K562 (cell line): Measurements from ENCODE around the gene BST1. TPM values are rescaled to one million over a fixed set of nuclear protein-coding genes. Genes with fewer than 3 reads are reported as not detected.

Experiments used
- ATAC-seq: fragments of 200-7000 bp; cut with Tn5 transposase; 3 replicates; pipeline ENCODE4 v1.9.1; 2020; ENCODE audit warnings: moderate library complexity
- BruUV-seq: library from RNA; stranded (reverse); fragments of 400-500 nt; replicated peaks from 2 replicates; lab custom pipeline; 2021; lab: Mats Ljungman, UMichigan
- CTCF ChIA-PET: fragments of 300-600 bp; formaldehyde crosslinking; extraction: SDS; loops from one replicate; lab custom pipeline; 2021; ENCODE audit warnings: low intra/inter-chr PET ratio; lab: Yijun Ruan, JAX
- POLR2A ChIA-PET: fragments of 300-600, 350-650 bp; sonication (Branson Sonifier 250); formaldehyde crosslinking; extraction: SDS; loops from one replicate; lab custom pipeline; 2021; ENCODE audit warnings: antibody characterized with exemption, inconsistent platforms; lab: Yijun Ruan, JAX
- DNase-seq, 4 experiments: peaks; one replicate each; pipeline versions ENCODE4 v3.0.0 to v3.0.0-alpha.2; 2011 to 2018; ENCODE audit warnings: low spot score in 3 of 4, mixed read lengths in 3 of 4; ENCODE audit errors: extremely low read depth in 1 of 4
- FAIRE-seq: peaks from 2 replicates; lab custom pipeline; 2011; peaks lifted over from hg19 to GRCh38; lab: Jason Lieb, UNC
- H2AFZ ChIP-seq: 2 replicates; pipeline ENCODE4 v1.6.0; 2011; ENCODE audit warnings: low read depth, low read length, control low read depth, inconsistent platforms
- H3K27ac ChIP-seq: fragments of 200-600 bp; 3 replicates; pipeline ENCODE4 v1.8.0; 2011; ENCODE audit warnings: low read depth, mild to moderate bottlenecking, control low read depth, inconsistent platforms, low read length, moderate library complexity, mixed read lengths; ENCODE audit errors: extremely low read depth
- H3K27me3 ChIP-seq, 2 experiments: fragments of 300-600 bp in 1 of 2; 2 replicates in 1 of 2; 3 replicates in 1 of 2; pipeline versions ENCODE4 v1.6.0 to v1.8.0; 2011; ENCODE audit warnings: inconsistent platforms in 2 of 2, low read length in 2 of 2, mild to moderate bottlenecking in 1 of 2, mixed read lengths in 1 of 2, moderate library complexity in 1 of 2; ENCODE audit not compliant: control insufficient read depth in 2 of 2, insufficient read depth in 2 of 2
- H3K36me3 ChIP-seq: fragments of 300-600 bp; 3 replicates; pipeline ENCODE4 v1.8.0; 2011; ENCODE audit warnings: mild to moderate bottlenecking, low read length, inconsistent platforms; ENCODE audit not compliant: control insufficient read depth, insufficient read depth
- H3K4me1 ChIP-seq, 2 experiments: fragments of 200-600 bp in 1 of 2; replicated peaks in 1 of 2; 2 replicates in 1 of 2; 3 replicates in 1 of 2; pipeline versions ENCODE4 v1.5.1 to v1.8.0; 2011; ENCODE audit warnings: inconsistent platforms in 2 of 2, low read length in 2 of 2, mild to moderate bottlenecking in 1 of 2, mixed read lengths in 1 of 2, moderate library complexity in 1 of 2; ENCODE audit not compliant: control insufficient read depth in 2 of 2, insufficient read depth in 2 of 2
- H3K4me2 ChIP-seq: 2 replicates; pipeline ENCODE4 v1.6.1; 2011; ENCODE audit warnings: low read length, control low read depth, inconsistent platforms, mixed read lengths; ENCODE audit not compliant: insufficient read depth
- H3K4me3 ChIP-seq: fragments of 200-600 bp; sonication (generic), shearing (Covaris generic); 2 replicates; pipeline ENCODE4 v1.5.1; 2016; ENCODE audit warnings: control low read depth, inconsistent platforms
- H3K79me2 ChIP-seq: fragments of 200-600 bp; 3 replicates; pipeline ENCODE4 v1.8.0; 2011; ENCODE audit warnings: low read length, inconsistent platforms; ENCODE audit not compliant: control insufficient read depth, insufficient read depth
- H3K9ac ChIP-seq, 2 experiments: 2 replicates each; pipeline versions ENCODE4 v1.6.0 to v1.6.1; 2011; ENCODE audit warnings: low read depth in 2 of 2, low read length in 2 of 2, control low read depth in 1 of 2, inconsistent platforms in 1 of 2, mild to moderate bottlenecking in 1 of 2, mixed read lengths in 1 of 2; ENCODE audit not compliant: insufficient read depth in 1 of 2
- H3K9me1 ChIP-seq: one replicate; pipeline ENCODE4 v1.6.0; 2011; ENCODE audit warnings: inconsistent platforms, mild to moderate bottlenecking, low read length, moderate library complexity; ENCODE audit not compliant: control insufficient read depth, insufficient read depth
- H3K9me3 ChIP-seq: replicated peaks from 2 replicates; pipeline ENCODE4 v1.5.1; 2011; ENCODE audit warnings: low read depth, low read length, inconsistent platforms; ENCODE audit not compliant: control insufficient read depth, insufficient read depth
- H4K20me1 ChIP-seq: replicated peaks from 2 replicates; pipeline ENCODE4 v1.6.1; 2011; ENCODE audit warnings: low read length, inconsistent platforms, mixed read lengths; ENCODE audit not compliant: control insufficient read depth, insufficient read depth
- CBFB ChIP-seq: sonication (generic); formaldehyde crosslinking; IDR thresholded peaks from 2 replicates; pipeline ENCODE4 v1.4.0; 2020; ENCODE audit warnings: mild to moderate bottlenecking, missing genetic modification reagents
- CTBP1 ChIP-seq: fragments of 450-650 bp; IDR thresholded peaks from 2 replicates; pipeline ENCODE4 v1.6.1; 2016; ENCODE audit warnings: borderline replicate concordance
- GATA2 ChIP-seq: sonication (generic); formaldehyde crosslinking; IDR thresholded peaks from 2 replicates; pipeline ENCODE4 v1.4.0; 2020; ENCODE audit warnings: mild to moderate bottlenecking, missing genetic modification reagents
- KHSRP ChIP-seq: fragments of 450-650 bp; IDR thresholded peaks from 2 replicates; pipeline ENCODE4 v1.6.1; 2017
- NFIX ChIP-seq: fragments of 250-450 bp; sonication (Bioruptor Pico); IDR thresholded peaks from 2 replicates; pipeline ENCODE4 v1.4.0; 2020; ENCODE audit warnings: low read depth, mild to moderate bottlenecking, moderate library complexity
- NR2F6 ChIP-seq: fragments of 450-650 bp; formaldehyde crosslinking; IDR thresholded peaks from 2 replicates; pipeline ENCODE4 v1.4.0; 2020; ENCODE audit warnings: mild to moderate bottlenecking
- PTTG1 ChIP-seq: fragments of 450-650 bp; IDR thresholded peaks from 2 replicates; pipeline ENCODE4 v1.6.1; 2016; ENCODE audit warnings: low read depth, mild to moderate bottlenecking, missing genetic modification characterization, missing compliant biosample characterization
- TRIM28 ChIP-seq: fragments of 450-650 bp; IDR thresholded peaks from 2 replicates; pipeline ENCODE4 v1.6.1; 2017
- ZZZ3 ChIP-seq: fragments of 450-650 bp; IDR thresholded peaks from 2 replicates; pipeline ENCODE4 v1.6.1; 2016; ENCODE audit warnings: antibody characterized with exemption, mild to moderate bottlenecking, moderate library complexity
- WGBS: fragments of 100-300 bp; shearing (Covaris generic); methylation state at CpG from one replicate; pipeline ENCODE4 v1.1.6; 2016; ENCODE audit warnings: low coverage, mixed read lengths; ENCODE audit not compliant: insufficient coverage; ENCODE audit errors: missing lambda C conversion rate; 5-methylcytosine and 5-hydroxymethylcytosine counted together
- in situ Hi-C: fragments of 300-500 bp; cut with MboI; formaldehyde crosslinking; loops from 4 replicates; pipeline ENCODE4 v1.15.0; 2018; ENCODE audit warnings: inconsistent platforms, mixed read lengths
- intact Hi-C: fragments of 100-400 bp; cut with micrococcal nuclease; formaldehyde crosslinking; loops from 2 replicates; pipeline ENCODE4 v1.14.2; 2022
- polyA plus RNA-seq, 8 experiments: library from polyadenylated mRNA; depleted of rRNA in 4 of 8; stranded (reverse) in 5 of 8; unstranded in 3 of 8; fragments of >200 nt; fragmentation: Nextera tagmentation in 2 of 8; fragmentation: Illumina TruSeq in 1 of 8; extraction: Ambion mirVana in 2 of 8; extraction: Trizol in 1 of 8; gene quantifications; 2 replicates each; pipeline versions ENCODE4 v1.2.1 to v1.2.3, GENCODE V29; 2011 to 2014; ENCODE audit warnings: inconsistent platforms in 1 of 8, missing spikeins in 1 of 8
- total RNA-seq, 7 experiments: library from RNA; depleted of rRNA in 6 of 7; stranded (reverse); fragments of >200 nt in 6 of 7; fragmentation: Illumina TruSeq in 2 of 7; extraction: Trizol in 2 of 7; gene quantifications; 2 replicates each; pipeline versions ENCODE4 v1.2.1 to v1.2.3, GENCODE V29; 2011 to 2021; ENCODE audit warnings: low replicate concordance in 1 of 7
- TF ChIP-seq, protein P1 (sequence below): fragments of 450-650 bp; IDR thresholded peaks from 2 replicates; pipeline ENCODE4 v1.6.1; 2014; ENCODE audit warnings: low read depth, mild to moderate bottlenecking, moderate library complexity, borderline replicate concordance

The BST1 gene
- total and polyA plus RNA-seq, 9 of the 15 experiments (the other 6 are each of a cell fraction or from before 2014, with no cell fraction given): 0.04 to 0.38 (median 0.07) TPM; not detected in 6

DNA sequence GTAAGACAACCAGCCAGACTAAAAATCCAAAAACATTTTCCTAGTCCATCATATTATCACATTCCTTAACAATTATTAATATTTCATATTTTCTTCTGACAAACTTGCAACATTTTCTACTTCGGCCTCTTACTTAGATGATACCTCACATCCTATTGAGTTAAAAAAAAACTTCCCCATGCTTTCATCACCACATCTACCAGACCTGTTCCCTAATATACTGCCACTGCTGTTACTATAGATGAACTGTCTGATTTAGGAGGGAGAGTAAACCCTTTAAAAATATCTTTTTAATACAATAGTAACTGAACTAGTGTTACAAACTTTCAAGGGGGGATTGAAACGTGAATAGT, 19.7 kb upstream of the BST1 start:
- ChIA-PET POLR2A (interaction anchor here (2.2 kb wide), 1 partner anchor 27 kb away, joined by 9 read pairs; no protein-coding TSS in a partner anchor), CTCF (no interaction called here)
- H3K79me2 ChIP-seq: peaks cover 68% of the 10 kb centered on the region
- peak overlapping the region in 1 of 2 experiments; percentile 96; a peak in 2 of 4 replicates for H3K9ac ChIP-seq
- no peak overlapping the region; the same call in 1 of the 2 replicates for H2AFZ ChIP-seq
- no peak for ATAC-seq
- H3K4me1 ChIP-seq: peaks cover 3 to 4% of the 10 kb centered on the region in 2 experiments; a peak in 1 of 5 replicates
- in situ Hi-C loops: no loop called here
- H3K4me3 ChIP-seq: peak overlapping the region; percentile 67; the same call in 1 of the 2 replicates
- peaks cover 45% of the 10 kb centered on the region for H3K36me3 ChIP-seq
- no peaks in the 10 kb centered on the region for H3K27me3 ChIP-seq
- H4K20me1 ChIP-seq: no peaks in the 10 kb centered on the region
- H3K9me3 ChIP-seq: no peaks in the 10 kb centered on the region
- H3K27ac ChIP-seq: no peak overlapping the region
- no TSS peak for BruUV-seq
- FAIRE-seq: no peak
- no peaks in the 10 kb centered on the region for H3K9me1 ChIP-seq
- 61% methylated on average over 2 of the region's 2 CpGs for whole genome bisulfite sequencing
- H3K4me2 ChIP-seq: peak overlapping the region; percentile 93
- intact Hi-C loops: loop anchor here (10.0 kb wide), 1 partner anchor 542 kb away; the partner anchor contains the start of gene TAPT1
- TF ChIP-seq NFIX (CRISPR knock-in tag) (no peak), GATA2 (CRISPR knock-in tag) (no peak), ZZZ3 (no peak), PTTG1 (tag) (no peak), CTBP1 (no peak), KHSRP (no peak), TRIM28 (no peak), NR2F6 (CRISPR knock-in tag) (no peak), CBFB (CRISPR knock-in tag) (no peak)
- TF ChIP-seq, protein P1, sequence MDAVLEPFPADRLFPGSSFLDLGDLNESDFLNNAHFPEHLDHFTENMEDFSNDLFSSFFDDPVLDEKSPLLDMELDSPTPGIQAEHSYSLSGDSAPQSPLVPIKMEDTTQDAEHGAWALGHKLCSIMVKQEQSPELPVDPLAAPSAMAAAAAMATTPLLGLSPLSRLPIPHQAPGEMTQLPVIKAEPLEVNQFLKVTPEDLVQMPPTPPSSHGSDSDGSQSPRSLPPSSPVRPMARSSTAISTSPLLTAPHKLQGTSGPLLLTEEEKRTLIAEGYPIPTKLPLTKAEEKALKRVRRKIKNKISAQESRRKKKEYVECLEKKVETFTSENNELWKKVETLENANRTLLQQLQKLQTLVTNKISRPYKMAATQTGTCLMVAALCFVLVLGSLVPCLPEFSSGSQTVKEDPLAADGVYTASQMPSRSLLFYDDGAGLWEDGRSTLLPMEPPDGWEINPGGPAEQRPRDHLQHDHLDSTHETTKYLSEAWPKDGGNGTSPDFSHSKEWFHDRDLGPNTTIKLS: no peak
- DNase-seq: no peak
